ENCODE results near the gene GTPBP10.

DNA sequence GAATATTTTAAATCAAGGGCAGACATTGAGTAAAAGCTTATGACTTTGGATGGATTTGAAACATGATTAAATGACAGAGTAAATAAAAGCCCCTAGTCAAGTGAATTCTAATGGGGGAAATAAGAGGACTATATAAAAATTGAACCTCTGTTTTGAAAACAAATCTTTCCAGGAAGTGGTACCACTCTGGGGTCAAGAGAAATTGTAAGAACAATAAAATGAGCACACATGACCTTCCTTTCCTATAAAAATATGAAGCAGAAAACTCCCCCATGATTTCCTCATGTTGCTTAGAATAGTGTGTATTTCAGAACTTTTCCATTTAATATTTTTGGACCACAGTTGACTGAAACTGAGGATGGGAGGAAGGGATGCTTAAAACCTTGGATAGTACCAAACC lies 44.4 kb downstream of the GTPBP10 start:
- no peak for TF ChIP-seq POLR2AphosphoS5 (IDR thresholded peaks at IDR 0.05; ENCODE audit: insufficient read depth in 1 of 2, low read depth in 1 of 2)
- TF ChIP-seq, protein P1, sequence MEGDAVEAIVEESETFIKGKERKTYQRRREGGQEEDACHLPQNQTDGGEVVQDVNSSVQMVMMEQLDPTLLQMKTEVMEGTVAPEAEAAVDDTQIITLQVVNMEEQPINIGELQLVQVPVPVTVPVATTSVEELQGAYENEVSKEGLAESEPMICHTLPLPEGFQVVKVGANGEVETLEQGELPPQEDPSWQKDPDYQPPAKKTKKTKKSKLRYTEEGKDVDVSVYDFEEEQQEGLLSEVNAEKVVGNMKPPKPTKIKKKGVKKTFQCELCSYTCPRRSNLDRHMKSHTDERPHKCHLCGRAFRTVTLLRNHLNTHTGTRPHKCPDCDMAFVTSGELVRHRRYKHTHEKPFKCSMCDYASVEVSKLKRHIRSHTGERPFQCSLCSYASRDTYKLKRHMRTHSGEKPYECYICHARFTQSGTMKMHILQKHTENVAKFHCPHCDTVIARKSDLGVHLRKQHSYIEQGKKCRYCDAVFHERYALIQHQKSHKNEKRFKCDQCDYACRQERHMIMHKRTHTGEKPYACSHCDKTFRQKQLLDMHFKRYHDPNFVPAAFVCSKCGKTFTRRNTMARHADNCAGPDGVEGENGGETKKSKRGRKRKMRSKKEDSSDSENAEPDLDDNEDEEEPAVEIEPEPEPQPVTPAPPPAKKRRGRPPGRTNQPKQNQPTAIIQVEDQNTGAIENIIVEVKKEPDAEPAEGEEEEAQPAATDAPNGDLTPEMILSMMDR (IDR thresholded peaks at IDR 0.05) = no peak
- TF ChIP-seq POLR2A (IDR thresholded peaks at IDR 0.05) = no peak

All from vagina (tissue), 2 donors.